HTR-8/SVneo (cell line): Measurements from ENCODE around the gene CATSPER1.
A peak's percentile ranks its signal among the peaks of the same experiment; 100 is the strongest.

Source experiments
- DNase-seq: peaks from one replicate; pipeline ENCODE4 v3.0.0; 2011; ENCODE audit warnings: low spot score, mixed read lengths; ENCODE audit not compliant: insufficient read length
- FAIRE-seq: peaks from 2 replicates; lab custom pipeline; 2011; peaks lifted over from hg19 to GRCh38; lab: Jason Lieb, UNC

CATSPER1 gene

GRCh38 chr11:66006134-66006890, 20.0 kb downstream of the CATSPER1 start:
- DNase-seq (no peak), FAIRE-seq (peak; percentile 9)

GRCh38 chr11:66004186-66004585, 22.1 kb downstream of the CATSPER1 start:
- no peak for FAIRE-seq

GRCh38 chr11:66003291-66003690, 23.0 kb downstream of the CATSPER1 start:
- no peak for DNase-seq
- FAIRE-seq: no peak

More at GRCh38 chr11:66004186-66004585, 22.1 kb downstream of the CATSPER1 start:
- no peak for DNase-seq

- DNase-seq: peak; percentile 71
- FAIRE-seq: no peak
Observed at GRCh38 chr11:66002648-66003225, 23.5 kb downstream of the CATSPER1 start.

GRCh38 chr11:66001942-66002647, 24.2 kb downstream of the CATSPER1 start, which contains the start of the genes BANF1 and EIF1AD:
TSS of gene BANF1 (plus strand) at chr11:66002503. CDS start at chr11:66003251, 748 bp downstream.
TSS of gene EIF1AD (minus strand) at chr11:66002157. CDS start at chr11:66000389, 1,768 bp downstream.
- DNase-seq (peak; percentile 98), FAIRE-seq (peak; percentile 97)

- DNase-seq (no peak), FAIRE-seq (no peak)
Observed at GRCh38 chr11:65997286-65997685, 29.0 kb downstream of the CATSPER1 start.

- DNase-seq (no peak), FAIRE-seq (no peak)
Observed at GRCh38 chr11:65992056-65992455, 34.2 kb downstream of the CATSPER1 start.

- DNase-seq (peak; percentile 97), FAIRE-seq (peak; percentile 100)
Observed at GRCh38 chr11:65988791-65989592, 37.3 kb downstream of the CATSPER1 start.

GRCh38 chr11:65987336-65987735, 38.9 kb downstream of the CATSPER1 start:
- no peak for DNase-seq
- no peak for FAIRE-seq

GRCh38 chr11:65983589-65983987, 42.7 kb downstream of the CATSPER1 start:
- DNase-seq (no peak), FAIRE-seq (peak; percentile 87)

GRCh38 chr11:65982824-65983588, 43.3 kb downstream of the CATSPER1 start:
- FAIRE-seq (no peak), DNase-seq (no peak)

GRCh38 chr11:65981972-65982823, 44.1 kb downstream of the CATSPER1 start:
- FAIRE-seq (peak; percentile 66), DNase-seq (no peak)

- DNase-seq (no peak), FAIRE-seq (peak; percentile 13)
Observed at GRCh38 chr11:65981101-65981740, 45.1 kb downstream of the CATSPER1 start.

- DNase-seq (no peak), FAIRE-seq (no peak)
Observed at GRCh38 chr11:65979261-65979759, 47.0 kb downstream of the CATSPER1 start.

GRCh38 chr11:65978391-65979238, 47.7 kb downstream of the CATSPER1 start:
- DNase-seq: no peak
- no peak for FAIRE-seq

GRCh38 chr11:65977621-65978390, 48.5 kb downstream of the CATSPER1 start:
- no peak for FAIRE-seq
- DNase-seq: no peak
